HepG2 (cell line): ENCODE measurements around the gene SPAG9. TPM values are rescaled to one million over a fixed set of nuclear protein-coding genes. Genes with fewer than 3 reads are reported as not detected.

ENCODE experiments used
- ATF4 ChIP-seq, 2 experiments: fragments of 450-650 bp in 1 of 2; sonication (generic) in 1 of 2; formaldehyde crosslinking; IDR thresholded peaks; 2 replicates each; pipeline versions ENCODE4 v1.5.0 to v1.8.0; 2020 to 2022; ENCODE audit warnings: mild to moderate bottlenecking in 1 of 2, missing genetic modification reagents in 1 of 2
- BCL3 ChIP-seq: sonication (generic); formaldehyde crosslinking; IDR thresholded peaks from 2 replicates; pipeline ENCODE4 v1.5.1; 2020; ENCODE audit warnings: mild to moderate bottlenecking, missing genetic modification reagents, moderate library complexity
- CEBPB ChIP-seq: IDR thresholded peaks from 2 replicates; pipeline ENCODE4 v1.6.1; 2011; ENCODE audit warnings: low read depth, low read length, improper control_type of control experiment, borderline replicate concordance
- DMAP1 ChIP-seq: IDR thresholded peaks from 2 replicates; pipeline ENCODE4 v1.6.1; 2016
- FOXO4 ChIP-seq: sonication (generic); formaldehyde crosslinking; conservative IDR thresholded peaks from 2 replicates; pipeline ENCODE4 v1.8.1; 2023; ENCODE audit warnings: missing genetic modification reagents
- GFI1 ChIP-seq: sonication (generic); formaldehyde crosslinking; IDR thresholded peaks from 2 replicates; pipeline ENCODE4 v1.5.0; 2020; ENCODE audit warnings: missing genetic modification reagents, mild to moderate bottlenecking, borderline replicate concordance
- GZF1 ChIP-seq: sonication (generic); formaldehyde crosslinking; IDR thresholded peaks from 2 replicates; pipeline ENCODE4 v1.5.1; 2020; ENCODE audit warnings: mild to moderate bottlenecking, missing genetic modification reagents
- HMG20B ChIP-seq: conservative IDR thresholded peaks from 2 replicates; pipeline ENCODE4 v1.6.1; 2016; ENCODE audit warnings: missing genetic modification reagents, missing compliant biosample characterization
- JUND ChIP-seq: sonication (generic); formaldehyde crosslinking; IDR thresholded peaks from 2 replicates; pipeline ENCODE4 v1.8.0; 2022; ENCODE audit warnings: mild to moderate bottlenecking, missing genetic modification reagents
- MATR3 ChIP-seq: sonication (generic); formaldehyde crosslinking; IDR thresholded peaks from 2 replicates; pipeline ENCODE4 v1.4.0; 2020; ENCODE audit warnings: missing genetic modification reagents
- NFRKB ChIP-seq: fragments of 450-650 bp; IDR thresholded peaks from 2 replicates; pipeline ENCODE4 v1.6.1; 2017
- PREB ChIP-seq: sonication (generic); formaldehyde crosslinking; IDR thresholded peaks from 2 replicates; pipeline ENCODE4 v1.4.0; 2020; ENCODE audit warnings: missing genetic modification reagents
- ZBTB25 ChIP-seq: IDR thresholded peaks from 2 replicates; pipeline ENCODE4 v1.6.1; 2018; ENCODE audit warnings: missing genetic modification reagents
- ZBTB49 ChIP-seq: sonication (generic); formaldehyde crosslinking; IDR thresholded peaks from 2 replicates; pipeline ENCODE4 v1.4.0; 2020; ENCODE audit warnings: missing genetic modification reagents, borderline replicate concordance
- ZFP82 ChIP-seq: sonication (generic); formaldehyde crosslinking; IDR thresholded peaks from 2 replicates; pipeline ENCODE4 v1.5.1; 2020; ENCODE audit warnings: mild to moderate bottlenecking, missing genetic modification reagents, borderline replicate concordance
- ZMYM4 ChIP-seq: sonication (generic); formaldehyde crosslinking; IDR thresholded peaks from 2 replicates; pipeline ENCODE4 v1.8.1; 2023; ENCODE audit warnings: mild to moderate bottlenecking, missing genetic modification reagents
- ZNF580 ChIP-seq: IDR thresholded peaks from 2 replicates; pipeline ENCODE4 v1.6.1; 2016; ENCODE audit warnings: low read depth, borderline replicate concordance
- ZNF720 ChIP-seq: sonication (generic); formaldehyde crosslinking; IDR thresholded peaks from 2 replicates; pipeline ENCODE4 v1.4.0; 2020; ENCODE audit warnings: missing genetic modification reagents
- ZNF761 ChIP-seq: sonication (generic); formaldehyde crosslinking; conservative IDR thresholded peaks from 2 replicates; pipeline ENCODE4 v1.4.0; 2020; ENCODE audit warnings: mild to moderate bottlenecking, missing genetic modification reagents
- ZNF883 ChIP-seq: sonication (generic); formaldehyde crosslinking; IDR thresholded peaks from 2 replicates; pipeline ENCODE4 v1.5.1; 2020; ENCODE audit warnings: mild to moderate bottlenecking, missing genetic modification reagents; ENCODE audit errors: not compliant biosample characterization
- polyA plus RNA-seq, 8 experiments: library from polyadenylated mRNA; depleted of rRNA in 3 of 8; stranded (reverse) in 7 of 8; unstranded in 1 of 8; fragments of >200 nt; fragmentation: Illumina TruSeq in 4 of 8; extraction: Trizol in 4 of 8; gene quantifications; 2 replicates each; pipeline versions ENCODE4 v1.2.1 to v1.2.3, GENCODE V29; 2011 to 2016; ENCODE audit warnings: low read depth in 4 of 8, missing spikeins in 1 of 8, mixed read lengths in 1 of 8; ENCODE audit not compliant: insufficient read depth in 1 of 8
- total RNA-seq, 5 experiments: library from RNA; depleted of rRNA; stranded (reverse); fragments of >200 nt; fragmentation: Illumina TruSeq; extraction: Trizol; gene quantifications; 2 replicates each; pipeline ENCODE4 v1.2.3, GENCODE V29; 2016; ENCODE audit warnings: low read depth in 1 of 5

SPAG9 gene
- total and polyA plus RNA-seq, 2 of the 13 experiments (the other 11 are each of a cell fraction or from before 2014, with no cell fraction given) = 43.2 to 78.6 TPM

- TF ChIP-seq FOXO4 (CRISPR knock-in tag) = no peak
- TF ChIP-seq DMAP1 (CRISPR knock-in tag) = peak; percentile 45
- TF ChIP-seq CEBPB = no peak
- peak; percentile 91 for TF ChIP-seq GFI1 (CRISPR knock-in tag)
- peak; percentile 73; the same call in 1 of the 2 replicates for TF ChIP-seq ZFP82 (CRISPR knock-in tag)
- no peak for TF ChIP-seq ZNF720
- peak; percentile 45; the same call in 1 of the 2 replicates for TF ChIP-seq PREB (CRISPR knock-in tag)
- peak; percentile 100 for TF ChIP-seq BCL3 (CRISPR knock-in tag)
- peak; percentile 92 for TF ChIP-seq ZMYM4 (CRISPR knock-in tag)
- peak; percentile 72; the same call in 1 of the 2 replicates for TF ChIP-seq HMG20B (CRISPR knock-in tag)
- peak; percentile 41; the same call in 1 of the 2 replicates for TF ChIP-seq JUND (CRISPR knock-in tag)
- TF ChIP-seq MATR3 = no peak
- peak; percentile 92 for TF ChIP-seq ZNF883 (CRISPR knock-in tag)
- peak; percentile 95 for TF ChIP-seq ZBTB25 (CRISPR knock-in tag)
- no peak; the same call in 1 of the 2 replicates for TF ChIP-seq GZF1 (CRISPR knock-in tag)
- no peak for TF ChIP-seq NFRKB
- peak; percentile 63 for TF ChIP-seq ZNF580 (CRISPR knock-in tag)
- TF ChIP-seq ZBTB49 (CRISPR knock-in tag) = 0 out of 2 replicates have a peak, but pooled peaks have one; percentile 70
- peak; percentile 92; the same call in 1 of the 2 replicates for TF ChIP-seq ZNF761 (CRISPR knock-in tag)
- TF ChIP-seq ATF4 (CRISPR knock-in tag; IDR thresholded peaks at IDR 0.05) = peak in 1 of 2 experiments; percentile 32; a peak in 2 of 4 replicates
These were observed 176.4 kb downstream of the SPAG9 start (continued) for GRCh38 chr17:50944054-50944901.
